Sigmoid colon (tissue), 7 donors: Measurements from ENCODE around the gene KCNQ4. TPM values are rescaled to one million over a fixed set of nuclear protein-coding genes. Genes with fewer than 3 reads are reported as not detected.
A peak's percentile ranks its signal among the peaks of the same experiment; 100 is the strongest.

Source experiments
- DNase-seq: peaks from one replicate; pipeline ENCODE4 v3.0.0-alpha.2; 2019
- H3K27ac ChIP-seq, 4 donors: fragments of 200-600 bp; sonication (generic); one replicate each; pipeline ENCODE4 v1.5.1; 2016 to 2019; ENCODE audit warnings: mild to moderate bottlenecking in 1 of 4
- H3K27me3 ChIP-seq, 3 donors: fragments of 200-600 bp; sonication (generic); one replicate each; pipeline ENCODE4 v1.5.1; 2019; ENCODE audit warnings: mild to moderate bottlenecking in 1 of 3
- H3K36me3 ChIP-seq, 4 donors: fragments of 200-600 bp; sonication (generic); one replicate each; pipeline ENCODE4 v1.5.1; 2016 to 2019
- H3K4me1 ChIP-seq, 4 donors: fragments of 200-600 bp; sonication (generic); one replicate each; pipeline ENCODE4 v1.5.1; 2017 to 2019
- H3K4me3 ChIP-seq, 4 donors: fragments of 200-600 bp; sonication (generic); one replicate each; pipeline ENCODE4 v1.5.1; 2017 to 2019; ENCODE audit warnings: mild to moderate bottlenecking in 2 of 4, moderate library complexity in 1 of 4
- H3K9me3 ChIP-seq, 4 donors: fragments of 200-600 bp in 3 of 4; sonication (generic) in 3 of 4; one replicate each; pipeline versions ENCODE4 v1.5.1 to v1.6.1; 2013 to 2019
- CTCF ChIP-seq, 4 experiments: fragments of 450-650 bp in 3 of 4; fragments of 200-600 bp in 1 of 4; IDR thresholded peaks; one replicate each; pipeline ENCODE4 v1.5.1; 2016 to 2019; ENCODE audit warnings: antibody characterized with exemption in 4 of 4, mild to moderate bottlenecking in 3 of 4, moderate library complexity in 2 of 4
- EP300 ChIP-seq, 4 donors: sonication (generic); formaldehyde crosslinking; IDR thresholded peaks; one replicate each; pipeline ENCODE4 v1.6.1; 2017; ENCODE audit warnings: antibody characterized with exemption in 4 of 4
- POLR2A ChIP-seq, 2 donors: fragments of 450-650 bp; IDR thresholded peaks; one replicate each; pipeline ENCODE4 v1.6.1; 2016; ENCODE audit warnings: antibody characterized with exemption in 2 of 2, mild to moderate bottlenecking in 2 of 2, moderate library complexity in 2 of 2
- POLR2AphosphoS5 ChIP-seq, 4 donors: sonication (generic); formaldehyde crosslinking; IDR thresholded peaks; one replicate each; pipeline ENCODE4 v1.6.1; 2017; ENCODE audit warnings: antibody characterized with exemption in 4 of 4
- WGBS, 2 donors: extraction: QIAGEN DNeasy Blood & Tissue Kit; methylation state at CpG; one replicate each; pipeline ENCODE4 v1.1.7; 2013; 5-methylcytosine and 5-hydroxymethylcytosine counted together
- intact Hi-C: fragments of 100-400 bp; cut with DNase I; formaldehyde crosslinking; loops from one replicate; pipeline ENCODE4 v1.15.1; 2023
- polyA plus RNA-seq, 3 donors: library from polyadenylated mRNA; stranded (reverse); fragments of 200-250 nt; gene quantifications; one replicate each; pipeline ENCODE4 v1.2.3, GENCODE V29; 2013
- total RNA-seq, 4 donors: library from RNA; depleted of rRNA; stranded (reverse); fragments of >200 nt; gene quantifications; one replicate each; pipeline ENCODE4 v1.1.0, GENCODE V29; 2016
- donor health status: healthy with polysubstance abuse.
- donor health status: Bipolar disorder and iron deficiency.
- donor health status: healthy.

KCNQ4 gene
- total and polyA plus RNA-seq, 7 donors, result 0.60 to 10.8 (median 6.3) TPM; not detected in 1

DNA sequence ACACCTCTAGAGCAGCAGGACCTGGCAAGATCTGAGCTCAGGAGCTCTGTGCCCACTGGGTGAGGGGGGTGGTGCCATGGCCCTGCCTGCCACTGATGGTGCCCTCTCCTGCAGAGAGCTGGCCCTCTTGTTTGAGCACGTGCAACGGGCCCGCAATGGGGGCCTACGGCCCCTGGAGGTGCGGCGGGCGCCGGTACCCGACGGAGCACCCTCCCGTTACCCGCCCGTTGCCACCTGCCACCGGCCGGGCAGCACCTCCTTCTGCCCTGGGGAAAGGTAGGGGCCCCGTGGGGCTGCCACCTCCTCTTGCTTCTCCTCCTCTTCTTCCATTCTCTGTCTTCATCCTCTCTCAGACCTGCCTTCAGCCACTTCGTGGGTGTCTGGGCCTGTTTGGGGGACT is 40.4 kb downstream of the KCNQ4 start:
- H3K27ac ChIP-seq, result peak overlapping the region in 3 of 4 donors; percentile 59 to 75 (median 65)
- intact Hi-C loops, result no loop called here
- H3K9me3 ChIP-seq, result no peaks in the 10 kb centered on the region
- TF ChIP-seq EP300 (IDR thresholded peaks at IDR 0.05), result no peak
- TF ChIP-seq CTCF (IDR thresholded peaks at IDR 0.05), result no peak
- TF ChIP-seq POLR2AphosphoS5 (IDR thresholded peaks at IDR 0.05), result no peak
- no peak for TF ChIP-seq POLR2A (IDR thresholded peaks at IDR 0.05)
- H3K4me3 ChIP-seq, result no peak overlapping the region
- no peaks in the 10 kb centered on the region for H3K27me3 ChIP-seq
- 93 to 94% methylated on average over 17 of the region's 17 CpGs for WGBS, 2 donors
- no peak for DNase-seq
- H3K36me3 ChIP-seq, result peaks cover 0 to 42% (median 5%) of the 10 kb centered on the region in 4 donors
- H3K4me1 ChIP-seq, result peaks cover 0 to 40% (median 22%) of the 10 kb centered on the region in 4 donors

DNA sequence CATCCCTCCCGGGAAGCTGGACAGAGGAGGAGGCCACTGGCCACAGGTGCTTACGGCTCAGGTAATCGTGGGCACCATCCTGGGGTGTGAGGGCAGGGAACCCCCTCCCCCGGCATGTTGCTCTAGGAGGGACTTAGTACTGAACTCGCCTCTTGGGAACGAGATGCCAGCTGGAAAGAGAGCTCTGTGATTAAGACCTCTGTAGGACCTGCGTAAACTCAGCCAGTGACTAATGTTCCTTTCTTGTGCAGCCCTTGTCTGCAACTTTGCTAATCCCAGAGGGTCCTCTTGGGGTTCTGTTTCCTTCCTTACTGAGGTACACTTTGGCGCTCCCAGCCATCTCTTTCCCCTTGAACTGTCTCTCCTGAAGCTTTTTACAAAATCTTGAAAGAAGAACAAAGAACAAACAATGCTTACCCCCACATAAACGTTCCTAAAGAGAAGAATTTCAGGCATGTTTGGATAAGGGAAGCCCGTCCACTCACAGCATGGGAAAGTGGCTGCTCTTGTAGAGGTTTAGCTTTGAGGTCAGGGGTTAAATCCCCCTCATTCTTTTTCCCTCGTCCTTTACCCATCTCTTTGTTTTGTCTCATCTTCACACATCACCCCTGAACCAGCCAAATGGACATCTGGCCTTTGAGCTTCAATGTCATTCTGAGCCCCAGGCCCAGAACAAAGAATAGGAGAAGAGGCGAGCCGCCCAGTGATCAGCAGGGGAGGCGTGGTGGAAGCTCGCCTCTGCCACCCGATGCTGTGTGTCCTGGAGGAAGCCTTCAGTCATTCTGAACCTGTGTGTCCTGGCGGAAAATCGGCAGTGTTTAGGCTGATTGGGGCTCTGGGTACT is 41.2 kb downstream of the KCNQ4 start:
- Histone ChIP-seq H3K27ac (peak overlapping the region in 3 of 4 donors; percentile 59 to 75 (median 65)), H3K4me1 (peaks cover 0 to 40% (median 22%) of the 10 kb centered on the region in 4 donors), H3K36me3 (peaks cover 0 to 35% (median 5%) of the 10 kb centered on the region in 4 donors), H3K9me3 (no peaks in the 10 kb centered on the region), H3K4me3 (no peak overlapping the region), H3K27me3 (no peaks in the 10 kb centered on the region)
- 74 to 80% methylated on average over 18 of the region's 18 CpGs for WGBS, 2 donors
- TF ChIP-seq EP300 (IDR thresholded peaks at IDR 0.05) (no peak), POLR2A (IDR thresholded peaks at IDR 0.05) (no peak), POLR2AphosphoS5 (IDR thresholded peaks at IDR 0.05) (no peak), CTCF (IDR thresholded peaks at IDR 0.05) (no peak)
- no peak for DNase-seq
- intact Hi-C loops, result no loop called here

GRCh38 chr1:40825435-40825788 is 41.8 kb downstream of the KCNQ4 start:
- peaks cover 0 to 35% (median 21%) of the 10 kb centered on the region in 4 donors for H3K4me1 ChIP-seq
- intact Hi-C loops, result no loop called here
- 59 to 88% methylated on average over 3 of the region's 3 CpGs for WGBS, 2 donors

DNA sequence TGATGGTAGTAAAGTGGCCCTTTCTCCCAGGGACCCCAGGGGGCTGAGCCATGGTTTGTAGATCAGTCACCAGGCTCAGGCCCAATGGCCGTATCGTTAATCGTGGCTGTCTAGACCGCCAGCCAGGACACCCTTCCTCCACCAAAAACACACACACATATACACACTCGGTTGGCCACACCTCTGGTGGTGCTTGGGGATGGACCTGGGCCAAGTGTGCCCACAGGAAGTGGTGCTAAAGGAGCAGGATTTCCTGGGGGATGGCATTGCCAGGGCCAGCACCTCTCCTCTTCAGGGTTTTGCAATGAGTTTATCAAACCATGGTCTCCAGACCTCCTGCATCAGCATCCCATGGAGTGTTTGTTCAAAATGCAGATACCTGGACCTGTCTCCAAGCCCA is 42.4 kb downstream of the KCNQ4 start:
- Histone ChIP-seq H3K27me3 (no peaks in the 10 kb centered on the region), H3K36me3 (peaks cover 0 to 23% (median 5%) of the 10 kb centered on the region in 4 donors), H3K4me3 (no peak overlapping the region), H3K4me1 (peaks cover 0 to 30% (median 17%) of the 10 kb centered on the region in 4 donors), H3K9me3 (no peaks in the 10 kb centered on the region), H3K27ac (peak overlapping the region in 2 of 4 donors; percentile 65 to 75)
- DNase-seq, result no peak
- TF ChIP-seq EP300 (IDR thresholded peaks at IDR 0.05) (no peak), POLR2AphosphoS5 (IDR thresholded peaks at IDR 0.05) (no peak), CTCF (IDR thresholded peaks at IDR 0.05) (no peak)
- intact Hi-C loops, result no loop called here
- WGBS, 2 donors, result 51 to 57% methylated on average over 5 of the region's 5 CpGs

More at GRCh38 chr1:40825435-40825788, 41.8 kb downstream of the KCNQ4 start:
- TF ChIP-seq CTCF (IDR thresholded peaks at IDR 0.05) (no peak), POLR2AphosphoS5 (IDR thresholded peaks at IDR 0.05) (no peak), EP300 (IDR thresholded peaks at IDR 0.05) (no peak), POLR2A (IDR thresholded peaks at IDR 0.05) (no peak)
- DNase-seq, result no peak
- Histone ChIP-seq H3K27me3 (no peaks in the 10 kb centered on the region), H3K4me3 (no peak overlapping the region), H3K36me3 (peaks cover 0 to 29% (median 5%) of the 10 kb centered on the region in 4 donors), H3K27ac (peak overlapping the region in 2 of 4 donors; percentile 65 to 75), H3K9me3 (no peaks in the 10 kb centered on the region)
